ENCODE results near the gene USP13.
"Not testable (repeated sequence)": the region's sequence is repeated elsewhere in the genome, so short reads cannot be mapped to it uniquely, and the experiment has no call there.

USP13 gene

GRCh38 chr3:179735321-179735720 lies 82.5 kb downstream of the USP13 start:
- no peak for DNase-seq (ENCODE audit: low spot score)

DNA sequence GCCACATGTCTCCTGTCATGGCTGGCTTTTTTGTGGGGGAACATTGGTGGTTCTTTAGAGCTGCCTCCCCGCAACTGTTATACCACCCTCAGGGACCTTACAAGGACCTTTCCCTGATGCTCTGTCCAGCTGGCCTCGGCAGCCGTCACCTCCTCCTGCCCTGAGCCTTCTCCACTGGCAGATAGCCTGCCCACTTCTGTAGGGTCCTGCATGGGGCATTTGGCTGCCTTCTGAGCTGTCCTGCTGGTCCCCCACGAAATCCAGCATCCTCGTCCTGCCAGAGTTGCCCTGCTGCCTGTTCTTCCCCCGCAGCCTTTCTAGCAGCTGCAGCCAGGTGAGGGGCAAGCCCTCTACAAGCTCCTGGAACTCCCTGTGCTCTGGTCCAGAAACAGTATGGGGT lies 86.2 kb downstream of the USP13 start:
- DNase-seq (ENCODE audit: low spot score) = no peak

DNA sequence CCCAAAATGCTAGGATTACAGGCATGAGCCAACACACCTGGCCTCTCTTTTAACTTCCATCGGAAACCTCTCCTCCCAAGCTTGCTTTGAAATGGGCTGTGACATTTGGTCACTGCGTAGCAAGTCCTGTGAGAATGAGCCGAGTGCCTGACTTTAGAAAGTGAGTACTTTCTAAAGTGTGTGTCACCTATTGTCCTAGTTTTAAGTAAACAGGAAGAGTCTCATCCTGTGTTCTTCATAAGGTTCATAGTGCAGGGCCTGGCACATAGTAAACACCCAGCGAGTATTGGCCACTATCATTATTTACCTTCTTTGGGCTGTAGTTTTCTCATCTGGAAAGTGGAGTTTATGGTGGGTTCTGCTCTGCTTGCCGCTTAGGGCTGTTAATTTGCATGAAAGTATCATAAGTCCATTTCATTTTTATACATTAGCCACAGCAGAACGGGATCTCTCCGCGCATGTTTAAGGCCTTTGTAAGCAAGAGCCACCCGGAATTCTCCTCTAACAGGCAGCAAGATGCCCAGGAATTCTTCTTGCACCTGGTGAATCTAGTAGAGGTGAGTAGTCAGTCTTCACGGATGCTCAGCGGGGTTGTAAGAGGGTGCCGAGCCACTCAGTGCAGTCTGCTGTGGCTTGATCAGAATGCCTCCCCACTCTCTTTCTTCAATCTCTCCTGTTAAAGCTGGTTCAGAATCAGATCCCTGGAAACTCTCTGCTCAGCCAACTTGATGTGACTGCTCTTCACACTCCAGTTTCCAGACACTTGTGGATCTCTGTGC lies 87.2 kb downstream of the USP13 start:
- no peak for DNase-seq (ENCODE audit: low spot score)

DNA sequence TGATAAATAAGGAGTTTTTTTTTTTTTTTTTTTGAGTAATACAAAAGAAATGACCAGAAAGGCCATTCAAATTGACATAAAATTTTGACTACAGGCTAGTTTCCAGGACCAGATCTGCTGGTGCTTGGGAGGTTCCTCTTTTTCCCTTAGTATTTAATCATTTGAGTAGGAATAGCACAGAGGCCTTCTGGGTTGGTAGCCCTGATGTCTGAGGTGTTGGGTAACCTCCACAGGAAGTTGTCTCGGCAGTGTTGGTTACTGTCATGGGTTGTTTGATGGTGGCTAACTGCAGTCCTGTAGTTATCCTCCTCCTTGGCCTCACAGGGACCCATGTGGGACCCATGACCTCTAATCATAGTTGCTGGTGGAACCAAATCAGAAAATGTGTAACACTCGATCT lies 91.1 kb downstream of the USP13 start:
- no peak for DNase-seq (ENCODE audit: low spot score)

GRCh38 chr3:179744667-179745066 lies 91.8 kb downstream of the USP13 start:
- no peak for DNase-seq (ENCODE audit: low spot score)

- no peak for DNase-seq (ENCODE audit: low spot score)
These were observed 92.2 kb downstream of the USP13 start for GRCh38 chr3:179745079-179745478.

DNA sequence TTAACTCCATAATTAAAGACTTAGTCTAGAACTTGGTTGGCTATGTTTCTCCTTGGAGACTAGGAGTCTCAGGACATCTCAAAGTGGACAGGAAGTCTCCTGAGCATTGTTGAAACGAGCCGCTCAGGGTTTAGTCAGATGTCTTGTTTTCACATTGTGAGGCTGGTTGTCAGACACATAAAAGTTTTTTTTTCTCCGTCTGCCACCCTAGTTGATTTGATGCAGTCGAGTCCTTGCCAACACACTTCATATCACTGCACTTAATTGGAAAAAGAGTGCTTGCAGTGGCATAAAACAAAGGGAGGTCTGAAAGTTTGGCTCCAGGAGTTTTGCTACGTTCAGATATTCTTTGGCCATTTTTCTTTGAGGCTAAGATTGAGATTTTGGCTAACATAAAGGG lies 92.9 kb downstream of the USP13 start:
- DNase-seq (ENCODE audit: low spot score) = no peak

DNA sequence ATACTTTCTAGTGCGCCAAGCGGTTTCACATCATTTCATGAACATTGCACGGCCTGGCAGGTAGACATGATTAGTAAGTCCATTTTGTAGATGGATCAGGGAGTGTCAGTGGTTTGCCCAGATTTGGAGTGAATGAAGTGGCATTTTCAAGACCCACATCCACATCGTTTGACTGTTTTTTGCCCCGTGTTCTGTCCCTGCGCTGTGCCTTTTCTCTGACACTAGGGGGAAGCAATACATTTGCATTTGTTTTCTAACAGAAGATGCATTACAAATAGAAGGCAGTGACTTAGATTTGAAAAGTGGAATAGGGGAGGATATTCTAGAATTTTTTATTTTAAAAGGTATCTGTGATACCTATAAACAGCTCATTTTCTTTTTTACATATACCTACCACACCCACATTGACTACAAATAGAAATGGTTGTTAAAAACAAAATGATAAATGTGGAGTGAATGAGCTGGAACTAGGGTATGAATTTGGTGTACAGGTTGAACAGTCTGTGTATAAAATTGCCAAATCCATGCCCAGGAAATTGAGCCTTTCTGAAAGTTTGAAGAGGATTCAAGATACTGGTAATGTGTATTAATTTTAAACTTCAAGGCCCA lies 98.0 kb downstream of the USP13 start:
- peak; percentile 57 for DNase-seq (ENCODE audit: low spot score)

DNA sequence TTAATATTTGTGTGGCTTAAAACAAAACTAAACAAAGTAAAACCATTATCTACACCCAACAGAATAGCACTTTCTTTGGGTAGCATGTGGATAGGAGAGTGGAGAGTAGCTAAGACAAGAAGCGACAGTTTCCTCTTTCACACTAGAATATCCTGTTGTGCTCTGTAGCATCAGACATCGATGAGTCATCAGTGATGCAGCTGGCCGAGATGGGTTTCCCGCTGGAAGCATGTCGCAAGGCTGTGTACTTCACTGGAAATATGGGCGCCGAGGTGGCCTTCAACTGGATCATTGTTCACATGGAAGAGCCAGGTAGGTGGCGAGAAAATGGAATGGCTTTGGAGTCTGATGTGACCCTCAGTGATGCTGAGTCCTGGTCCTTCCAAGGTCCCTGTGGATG lies 108.1 kb downstream of the USP13 start:
- DNase-seq (ENCODE audit: low spot score) = peak; percentile 62

DNA sequence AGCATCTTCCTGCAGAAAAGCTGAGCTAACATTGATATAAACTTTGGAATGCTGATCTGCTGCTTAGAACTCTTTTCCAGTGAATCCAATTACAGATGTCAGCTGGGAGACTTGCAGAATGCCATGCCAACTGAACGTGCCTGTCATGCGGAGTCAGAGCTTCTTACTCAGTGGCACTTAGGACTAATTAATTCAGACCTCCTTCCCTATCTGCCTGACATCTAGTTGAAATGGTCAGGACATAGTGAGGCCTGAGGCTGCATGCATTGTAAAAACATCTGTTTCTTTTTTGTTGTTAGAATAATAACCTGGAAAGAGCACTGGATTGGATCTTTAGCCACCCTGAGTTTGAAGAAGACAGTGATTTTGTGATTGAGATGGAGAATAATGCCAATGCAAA lies 112.6 kb downstream of the USP13 start:
- no peak for DNase-seq (ENCODE audit: low spot score)

GRCh38 chr3:179766416-179767133 lies 113.7 kb downstream of the USP13 start:
- DNase-seq (ENCODE audit: low spot score) = no peak

- DNase-seq (ENCODE audit: low spot score) = peak; percentile 25
These were observed 115.2 kb downstream of the USP13 start for GRCh38 chr3:179768080-179768479.

DNA sequence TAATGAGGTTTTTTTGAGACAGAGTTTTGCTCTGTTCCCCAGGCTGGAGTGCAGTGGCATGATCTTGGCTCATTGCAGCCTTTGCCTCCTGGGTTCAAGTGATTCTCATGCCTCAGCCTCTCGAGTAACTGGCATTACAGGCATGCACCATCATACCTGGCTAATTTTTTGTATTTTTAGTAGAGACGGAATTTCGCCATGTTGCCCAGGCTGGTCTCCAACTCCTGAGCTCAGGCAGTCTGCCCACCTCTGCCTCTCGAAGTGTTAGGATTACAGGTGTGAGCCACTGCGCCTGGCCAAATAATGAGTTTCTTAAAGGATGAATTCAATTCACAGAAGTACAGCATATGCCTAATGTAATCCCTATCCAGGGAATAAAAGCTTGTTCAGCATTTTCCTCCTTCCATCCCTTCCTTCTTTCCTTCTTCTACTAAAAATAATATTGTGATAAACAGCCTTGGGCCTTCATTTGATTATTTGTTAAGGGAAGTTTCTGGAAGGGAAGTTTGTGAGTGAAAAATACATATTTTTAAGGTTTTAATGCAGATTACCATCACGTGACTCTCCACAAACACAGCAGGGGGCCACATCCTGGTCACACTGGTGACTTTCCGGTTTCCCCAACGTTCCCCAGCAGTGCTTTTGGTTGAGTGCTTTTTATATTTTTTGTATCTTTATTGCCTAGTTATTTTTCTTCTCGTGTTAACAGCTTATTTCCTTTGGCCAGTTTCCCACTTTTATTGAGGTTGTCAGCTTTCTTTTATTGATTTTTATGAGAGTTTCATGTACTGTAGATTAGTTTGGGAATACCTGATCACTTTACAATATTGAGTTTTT lies 116.8 kb downstream of the USP13 start:
- DNase-seq (ENCODE audit: low spot score) = no peak

DNA sequence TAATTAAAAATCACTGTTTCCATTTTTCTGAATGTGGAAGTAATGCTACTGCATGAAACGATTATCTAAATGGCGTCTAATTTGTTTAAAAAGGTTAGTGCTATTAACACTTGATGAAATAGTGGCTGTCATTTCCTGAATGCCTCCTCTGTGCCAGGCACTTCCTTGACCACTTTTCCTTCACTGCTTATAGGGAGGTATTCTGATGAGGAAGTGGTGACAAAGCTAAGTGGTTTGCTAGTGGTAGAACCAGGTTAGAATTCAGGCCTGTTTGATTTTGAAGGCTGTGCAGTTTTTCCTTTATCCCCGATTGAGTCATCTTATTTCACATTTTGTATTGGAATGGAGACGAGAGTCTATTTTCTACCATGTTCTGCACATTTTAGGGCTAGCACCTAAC lies 119.0 kb downstream of the USP13 start:
- DNase-seq (ENCODE audit: low spot score) = no peak

- DNase-seq (ENCODE audit: low spot score) = no peak
These were observed 119.5 kb downstream of the USP13 start for GRCh38 chr3:179772297-179772696.

GRCh38 chr3:179775416-179776122 lies 122.7 kb downstream of the USP13 start:
- no peak for DNase-seq (ENCODE audit: low spot score)

DNA sequence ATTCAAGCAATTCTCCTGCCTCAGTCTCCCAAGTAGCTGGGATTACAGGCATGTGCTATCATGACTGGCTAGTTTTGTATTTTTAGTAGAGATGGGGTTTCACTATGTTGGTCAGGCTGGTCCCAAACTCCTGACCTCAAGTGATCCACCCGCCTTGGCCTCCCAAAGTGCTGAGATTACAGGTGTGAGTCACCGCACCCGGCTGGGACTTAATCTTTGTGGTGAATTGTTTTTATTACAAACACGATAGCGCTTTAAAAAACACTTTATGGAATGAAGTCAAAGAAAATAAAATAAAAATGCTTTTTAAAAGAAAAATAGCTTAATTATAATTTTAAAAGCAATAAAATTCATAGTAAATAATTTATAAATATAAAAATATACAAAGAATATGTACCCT lies 130.0 kb downstream of the USP13 start:
- not testable (repeated sequence) for DNase-seq (ENCODE audit: low spot score)

GRCh38 chr3:179788996-179789395 lies 136.2 kb downstream of the USP13 start:
- no peak for DNase-seq (ENCODE audit: low spot score)

DNA sequence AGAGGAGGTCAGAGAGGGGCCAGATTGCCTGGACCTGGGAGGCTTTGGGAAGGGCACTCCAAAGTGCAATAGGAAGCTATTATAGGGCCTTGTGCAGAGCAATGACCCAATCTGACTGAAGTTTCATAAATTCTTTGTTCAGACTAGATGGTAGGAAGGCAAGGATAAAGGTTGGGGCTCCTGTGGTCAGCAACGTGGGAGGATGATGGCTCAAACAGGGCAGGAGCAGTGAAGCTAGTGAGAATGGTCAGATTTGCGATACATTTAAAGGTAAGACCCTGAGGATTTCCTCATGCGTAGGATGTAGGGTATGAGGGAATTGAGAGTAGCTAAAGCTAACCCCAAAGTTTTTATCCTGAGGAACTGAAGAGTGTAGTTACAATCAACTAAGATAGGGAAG lies 139.0 kb downstream of the USP13 start:
- DNase-seq (ENCODE audit: low spot score) = no peak

- DNase-seq (ENCODE audit: low spot score) = no peak
These were observed 141.5 kb downstream of the USP13 start for GRCh38 chr3:179794355-179794754.

DNA sequence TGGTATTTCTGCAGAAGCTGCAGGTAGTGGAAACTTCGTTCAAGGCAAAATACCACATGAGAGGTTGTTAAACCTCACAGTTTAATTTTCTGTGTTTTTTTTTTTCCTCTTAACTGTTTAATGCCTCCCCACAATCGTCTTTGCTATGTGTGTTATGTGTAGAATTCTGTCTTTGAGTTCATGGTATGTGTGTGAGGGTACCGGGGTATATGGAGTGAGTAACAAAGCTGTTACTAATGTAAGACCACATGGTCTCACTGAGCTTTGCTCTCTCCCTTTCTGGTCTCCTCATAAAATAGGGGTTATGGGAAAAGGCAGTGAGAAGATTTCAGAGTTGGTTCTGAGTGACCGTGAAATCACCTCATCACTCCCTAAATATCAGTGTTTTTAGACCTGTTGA lies 143.6 kb downstream of the USP13 start:
- DNase-seq (ENCODE audit: low spot score) = no peak

DNA sequence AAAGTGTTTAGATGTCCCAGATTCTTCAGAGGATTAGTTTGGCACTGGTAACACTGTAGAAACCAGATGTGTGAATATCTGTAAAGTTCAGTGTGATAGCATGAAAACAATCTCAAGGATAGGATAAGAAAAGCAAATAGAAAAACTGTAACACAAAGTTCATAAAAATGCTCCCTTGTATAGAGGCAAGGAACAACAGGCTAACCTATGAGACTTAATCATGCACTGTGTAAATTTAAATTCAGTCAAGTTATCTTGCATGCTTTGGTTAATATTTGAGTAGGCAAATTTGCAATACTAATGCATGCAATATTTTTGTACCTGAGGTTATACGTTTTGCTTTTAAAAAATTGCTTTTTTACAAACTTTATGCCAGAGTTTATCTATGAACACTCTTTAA lies 144.4 kb downstream of the USP13 start:
- no peak for DNase-seq (ENCODE audit: low spot score)

All from RKO (cell line).